Superior temporal gyrus (tissue), 1 donor: Measurements from ENCODE around the gene OXCT1.
"Not testable (repeated sequence)": the region's sequence is repeated elsewhere in the genome, so short reads cannot be mapped to it uniquely, and the experiment has no call there.

Source experiments
- DNase-seq: peaks from one replicate; pipeline ENCODE4 v3.0.0-alpha.2; 2016; ENCODE audit errors: extremely low spot score

Gene OXCT1

DNA sequence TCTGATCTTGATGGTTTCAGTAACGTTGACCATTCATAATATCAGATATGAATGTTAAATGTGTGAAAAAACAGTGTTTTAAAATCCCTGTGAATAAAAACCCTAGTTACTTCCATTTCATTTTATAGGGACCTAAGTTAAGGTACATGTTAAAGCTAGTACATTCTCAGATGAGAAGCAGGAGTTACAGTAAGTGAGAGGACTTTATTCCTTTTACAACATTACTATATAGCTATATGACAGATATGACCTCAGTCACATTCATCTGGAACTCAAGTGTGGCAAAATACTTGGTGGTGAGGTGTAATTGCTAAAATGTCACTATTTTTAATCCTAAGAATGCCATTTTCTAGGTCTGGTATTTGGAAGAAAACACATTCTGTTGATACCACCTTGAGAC lies 96.4 kb downstream of the OXCT1 start:
- DNase-seq = no peak

DNA sequence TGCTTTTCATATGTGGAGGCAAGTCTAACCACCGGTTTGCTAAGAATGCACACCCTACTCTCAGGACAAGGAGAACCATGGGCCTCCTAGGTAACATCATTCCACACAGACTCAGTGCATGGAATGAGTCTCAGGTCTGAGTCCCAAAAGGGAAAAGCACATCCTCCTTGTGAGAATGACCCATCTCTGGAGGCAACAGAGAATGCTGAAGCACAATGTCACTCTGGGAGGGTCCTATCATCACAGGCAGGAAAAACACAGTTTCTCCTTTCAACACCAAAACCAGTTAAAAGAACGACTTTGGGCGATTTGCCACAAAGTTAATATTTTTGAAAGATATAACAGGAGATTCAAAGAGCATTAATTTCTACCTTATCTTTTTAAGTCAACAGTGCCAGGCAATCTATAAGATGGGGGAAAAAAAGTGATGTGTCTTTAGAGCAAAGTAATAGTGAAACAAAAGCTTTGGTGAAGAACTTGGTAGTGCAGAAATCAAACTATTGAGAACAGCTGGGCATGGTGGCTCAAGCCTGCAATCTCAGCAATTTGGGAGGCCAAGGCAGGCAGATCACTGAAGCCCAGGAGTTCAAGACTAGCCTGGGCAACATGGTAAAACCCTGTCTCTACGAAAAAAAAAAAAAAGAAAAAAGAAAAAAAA lies 97.3 kb downstream of the OXCT1 start:
- no peak for DNase-seq

DNA sequence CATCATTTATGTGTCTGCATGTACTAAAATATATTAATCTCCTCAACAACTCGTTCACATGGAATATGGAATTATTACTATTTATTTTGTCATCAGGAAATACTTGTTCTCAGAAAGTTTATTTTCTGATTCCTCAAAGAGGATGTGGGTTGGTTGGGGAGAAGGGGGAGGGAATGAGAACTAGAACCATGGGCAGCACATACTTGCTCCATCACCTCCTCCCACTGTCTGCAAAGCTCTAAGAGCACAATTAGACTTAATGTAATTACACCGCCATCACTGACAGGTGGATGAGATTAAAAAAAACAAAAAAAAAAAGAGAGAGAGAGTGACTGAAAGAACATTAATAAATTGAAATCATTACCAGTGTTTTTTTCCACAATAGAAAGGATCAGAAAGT lies 98.2 kb downstream of the OXCT1 start:
- no peak for DNase-seq

DNA sequence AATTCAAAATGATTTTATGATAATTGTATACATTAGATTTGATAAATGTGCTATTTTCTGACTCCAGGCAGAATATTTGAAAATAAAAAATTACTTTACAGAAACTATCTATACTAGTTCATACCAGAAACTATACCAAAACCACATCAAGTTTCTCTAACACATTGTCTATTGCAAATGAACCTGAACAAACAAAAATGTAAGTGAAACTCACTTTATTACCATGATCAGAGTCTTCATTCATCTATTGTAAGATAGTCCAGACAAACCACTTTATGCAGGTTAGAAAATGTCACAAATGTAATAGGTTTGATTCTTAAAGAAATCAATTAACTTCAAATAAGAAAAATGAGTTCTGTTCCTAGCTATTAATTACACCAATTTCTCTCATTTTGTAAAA lies 99.4 kb downstream of the OXCT1 start:
- DNase-seq = no peak

DNA sequence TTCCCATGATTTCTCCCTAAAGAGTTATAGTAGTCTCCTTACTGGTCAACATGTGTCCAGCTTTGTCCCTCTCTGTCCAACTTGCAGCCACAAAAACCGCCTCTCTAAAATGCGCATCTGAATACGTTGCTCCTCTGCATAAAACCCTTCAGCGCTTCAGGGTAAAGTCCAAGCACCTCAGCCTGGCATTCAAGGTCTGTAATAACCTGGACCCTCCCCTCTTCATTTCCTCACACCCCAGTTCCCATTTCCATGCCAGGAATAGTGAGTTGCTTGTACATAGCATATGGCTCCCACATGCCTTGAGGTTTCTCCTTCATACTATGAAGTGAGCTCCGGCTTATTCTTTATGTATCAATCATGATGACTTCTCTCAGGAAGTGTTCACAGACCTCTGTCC lies 101.5 kb downstream of the OXCT1 start:
- DNase-seq = no peak

DNA sequence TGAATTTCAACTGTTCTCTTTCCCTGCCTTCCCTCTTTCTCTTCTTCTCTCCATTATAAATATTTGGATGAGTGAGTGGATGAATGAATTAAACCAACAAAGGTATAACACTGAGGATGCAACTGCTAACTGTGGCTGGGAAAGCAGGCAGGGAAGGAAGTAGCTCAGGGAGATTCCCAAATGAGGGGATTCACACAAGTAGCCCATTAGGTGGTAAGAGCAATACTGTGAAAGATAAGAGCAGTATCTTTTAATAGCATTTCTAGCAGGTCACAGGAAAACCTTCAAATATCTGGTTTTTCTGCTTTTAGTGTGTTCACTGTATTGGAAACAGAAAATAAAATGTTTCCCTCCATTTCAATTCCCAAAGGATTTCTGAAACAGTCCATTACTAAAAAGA lies 105.6 kb downstream of the OXCT1 start:
- no peak for DNase-seq

DNA sequence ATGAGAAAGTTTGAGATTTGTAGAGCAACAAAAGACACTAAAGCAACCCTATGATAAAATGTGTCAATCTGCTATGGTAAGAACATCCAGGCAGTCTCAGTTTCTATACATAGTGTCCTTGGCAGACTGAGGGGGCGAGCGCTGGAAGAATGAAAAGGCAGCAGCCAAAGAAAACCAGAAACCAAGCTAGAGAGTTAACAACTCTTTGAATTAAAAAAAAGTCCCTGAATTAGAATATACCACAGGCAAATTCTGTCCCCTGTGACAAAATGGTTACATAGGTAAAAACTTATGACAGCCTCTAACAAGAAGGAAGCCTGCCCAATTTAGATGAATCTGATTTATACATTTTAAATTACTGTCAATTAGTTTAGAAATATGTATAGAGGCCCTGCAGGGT lies 106.7 kb downstream of the OXCT1 start:
- peak; percentile 52 for DNase-seq

DNA sequence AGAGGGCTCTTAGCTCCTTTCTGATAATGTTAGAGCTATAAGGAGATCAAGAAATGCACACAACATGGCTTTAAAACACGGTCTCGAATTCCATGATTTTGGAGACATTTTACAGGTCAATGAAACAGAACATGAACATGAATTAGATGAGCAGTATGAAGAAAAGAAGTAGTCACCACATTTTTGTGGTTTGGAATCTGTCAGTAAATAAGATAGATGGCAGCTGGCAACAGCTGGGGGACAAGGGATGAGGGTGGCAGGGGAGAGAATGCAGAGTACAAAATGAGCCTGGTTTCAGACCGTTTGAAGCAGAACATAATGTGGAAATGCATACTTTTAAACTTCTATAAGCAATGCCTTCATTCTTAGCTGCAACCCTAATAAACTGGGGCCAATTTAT lies 107.1 kb downstream of the OXCT1 start:
- no peak for DNase-seq

DNA sequence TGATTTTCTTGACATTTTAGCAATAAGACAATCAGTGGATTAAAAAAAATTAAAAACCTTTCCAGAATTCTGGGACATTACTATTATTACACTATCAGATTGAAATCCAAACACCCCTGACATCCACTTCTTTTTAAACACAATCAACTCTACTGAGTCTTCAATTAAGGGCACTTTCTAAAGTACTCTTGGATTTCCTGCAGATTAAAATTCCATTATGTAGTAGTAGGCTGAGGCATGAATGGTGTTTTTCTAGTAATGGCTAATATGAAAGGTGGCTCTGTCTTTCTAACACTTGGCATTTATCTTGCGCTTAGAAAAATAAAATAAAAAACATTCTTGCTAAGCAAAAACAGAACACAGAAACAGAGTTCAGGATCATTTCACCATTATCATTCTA lies 107.8 kb downstream of the OXCT1 start:
- no peak for DNase-seq

DNA sequence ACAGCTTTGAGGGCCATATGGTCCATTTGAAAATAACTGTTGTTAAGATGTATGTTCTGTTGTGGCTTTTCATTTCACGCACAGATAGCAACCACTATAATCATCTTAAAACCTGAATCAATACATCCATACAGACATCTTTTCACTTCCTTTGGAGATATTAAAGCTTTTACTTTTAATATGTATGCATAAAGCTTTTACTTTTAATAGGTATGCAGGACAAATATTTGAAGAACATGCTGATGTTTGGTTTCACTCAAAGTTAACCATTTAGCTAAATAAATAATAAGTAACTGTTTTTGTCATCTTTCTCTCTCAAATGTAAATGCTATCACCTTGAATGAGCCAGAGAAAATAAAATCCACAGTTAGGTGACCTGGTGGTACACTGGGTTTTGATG lies 108.6 kb downstream of the OXCT1 start:
- no peak for DNase-seq

DNA sequence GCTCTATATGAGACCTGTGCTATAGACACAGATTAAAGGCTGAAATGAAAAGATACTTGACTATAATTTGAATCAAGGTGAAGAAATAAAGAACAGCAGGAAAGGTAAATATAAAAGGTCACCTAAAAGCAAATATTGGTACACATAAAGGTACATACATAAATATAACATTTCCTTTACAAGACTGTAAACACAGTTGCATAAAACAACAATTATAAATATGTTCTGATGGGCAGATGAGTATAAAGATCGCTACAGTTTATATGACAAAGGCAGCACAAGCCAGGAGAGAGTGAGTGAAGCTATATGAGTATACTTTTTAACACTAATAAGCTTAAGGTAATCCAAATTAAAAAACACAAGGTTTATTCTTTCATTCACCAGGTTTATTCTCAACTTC lies 114.5 kb downstream of the OXCT1 start:
- no peak for DNase-seq

DNA sequence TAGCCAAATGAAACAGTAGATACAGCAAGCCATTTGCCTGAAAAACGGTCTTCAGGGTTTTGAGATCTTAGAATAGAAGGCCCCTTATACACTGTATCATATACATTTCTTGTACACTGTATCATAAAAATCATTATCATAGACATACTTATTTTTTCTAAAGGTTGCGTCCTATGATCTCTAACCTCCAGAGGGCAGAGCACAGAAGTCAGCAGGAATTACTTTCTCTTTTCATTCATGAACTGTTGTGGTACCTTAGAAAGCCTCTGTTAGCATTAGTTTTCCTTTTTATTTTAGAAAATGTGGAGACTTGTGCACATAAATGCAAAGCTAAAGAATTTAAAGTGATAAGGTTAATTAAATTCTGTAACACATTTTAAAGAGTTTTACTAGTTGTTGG lies 115.4 kb downstream of the OXCT1 start:
- DNase-seq = no peak

DNA sequence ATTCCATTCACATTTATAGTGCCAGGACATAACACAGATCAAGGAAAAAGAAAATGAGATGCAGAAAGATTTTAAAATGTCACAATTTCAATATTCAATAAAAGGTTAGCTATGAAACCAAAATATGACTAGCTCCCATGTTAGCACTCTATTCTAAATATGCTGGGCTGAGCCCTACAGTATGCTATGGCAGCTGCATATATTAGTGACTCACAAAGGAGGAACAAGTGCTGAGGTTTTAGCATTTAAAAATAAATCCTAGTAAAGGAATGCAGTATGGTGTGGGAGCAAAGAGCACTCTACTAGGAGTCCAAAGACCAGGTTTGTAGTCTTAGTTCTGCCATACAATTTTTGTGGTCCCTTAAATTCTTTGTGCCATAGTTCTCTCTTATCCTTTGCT lies 118.4 kb downstream of the OXCT1 start:
- peak; percentile 26 for DNase-seq

DNA sequence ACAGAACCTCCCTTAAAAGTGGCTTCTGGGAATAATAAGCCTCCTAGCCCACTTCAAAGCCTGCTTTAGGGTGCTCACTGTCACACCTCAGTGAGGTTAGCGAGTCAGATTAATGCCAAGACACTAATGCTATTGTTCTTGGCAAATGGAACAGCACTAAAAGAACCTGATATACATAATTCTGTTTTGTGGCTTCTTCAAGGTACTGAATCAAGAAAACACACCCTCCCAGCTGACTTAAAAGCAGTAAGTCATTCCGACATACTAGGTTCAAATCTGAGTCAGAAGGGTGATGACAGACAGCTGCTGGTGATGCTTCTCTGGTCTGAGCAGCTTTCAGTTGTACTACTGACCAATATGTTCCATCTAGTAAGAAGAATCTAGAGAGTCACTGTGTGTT lies 121.6 kb downstream of the OXCT1 start:
- DNase-seq = no peak

DNA sequence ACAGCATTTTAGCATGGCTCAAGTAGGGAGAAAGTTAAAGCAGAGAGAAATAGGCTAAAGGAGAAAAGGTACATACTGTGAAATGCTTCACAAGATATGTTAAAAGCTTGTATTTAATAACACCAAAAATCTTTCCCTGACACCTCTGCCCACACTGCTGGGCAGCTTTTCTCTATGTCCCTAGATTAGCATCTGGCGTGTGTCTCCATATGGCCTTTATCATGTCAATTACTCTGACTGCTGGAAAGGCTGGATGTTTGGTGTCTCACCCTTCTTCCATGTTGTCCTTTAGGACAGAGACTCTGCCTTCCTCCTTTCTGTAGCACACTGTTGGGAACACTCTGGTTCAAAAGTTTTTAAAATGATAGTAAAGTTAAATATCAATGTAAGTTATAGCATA lies 122.5 kb downstream of the OXCT1 start:
- DNase-seq = peak; percentile 56

DNA sequence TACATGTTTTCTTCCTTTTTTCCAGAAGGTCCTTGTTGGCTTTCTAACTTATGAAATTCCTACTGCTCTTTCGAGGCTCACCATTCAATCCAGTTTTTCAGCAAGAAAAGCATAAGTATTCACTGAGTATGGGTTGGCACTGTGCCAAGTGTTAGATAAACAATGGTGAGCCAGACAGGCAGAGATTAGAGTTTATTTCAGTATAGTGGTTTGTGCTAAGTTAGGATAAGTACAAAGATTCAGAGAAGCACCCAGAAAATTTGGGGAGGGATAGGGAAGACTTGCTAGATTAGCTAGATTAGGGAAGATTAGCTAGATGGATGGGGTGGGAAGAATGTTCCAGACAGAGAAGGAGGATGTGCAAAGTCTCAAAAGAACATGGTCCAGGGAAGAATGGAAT lies 122.9 kb downstream of the OXCT1 start:
- peak; percentile 47 for DNase-seq

DNA sequence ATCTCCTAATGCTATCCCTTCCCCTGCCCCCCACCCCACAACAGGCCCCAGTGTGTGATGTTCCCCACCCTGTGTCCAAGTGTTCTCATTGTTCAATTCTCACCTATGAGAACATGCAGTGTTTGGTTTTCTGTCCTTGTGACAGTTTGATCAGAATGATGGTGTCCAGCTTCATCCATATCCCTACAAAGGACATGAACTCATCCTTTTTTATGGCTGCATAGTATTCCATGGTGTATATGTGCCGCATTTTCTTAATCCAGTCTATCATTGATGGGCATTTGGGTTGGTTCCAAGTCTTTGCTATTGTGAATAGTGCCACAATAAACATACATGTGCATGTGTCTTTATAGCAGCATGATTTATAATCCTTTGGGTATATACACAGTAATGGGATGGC lies 127.6 kb downstream of the OXCT1 start:
- DNase-seq = not testable (repeated sequence)

DNA sequence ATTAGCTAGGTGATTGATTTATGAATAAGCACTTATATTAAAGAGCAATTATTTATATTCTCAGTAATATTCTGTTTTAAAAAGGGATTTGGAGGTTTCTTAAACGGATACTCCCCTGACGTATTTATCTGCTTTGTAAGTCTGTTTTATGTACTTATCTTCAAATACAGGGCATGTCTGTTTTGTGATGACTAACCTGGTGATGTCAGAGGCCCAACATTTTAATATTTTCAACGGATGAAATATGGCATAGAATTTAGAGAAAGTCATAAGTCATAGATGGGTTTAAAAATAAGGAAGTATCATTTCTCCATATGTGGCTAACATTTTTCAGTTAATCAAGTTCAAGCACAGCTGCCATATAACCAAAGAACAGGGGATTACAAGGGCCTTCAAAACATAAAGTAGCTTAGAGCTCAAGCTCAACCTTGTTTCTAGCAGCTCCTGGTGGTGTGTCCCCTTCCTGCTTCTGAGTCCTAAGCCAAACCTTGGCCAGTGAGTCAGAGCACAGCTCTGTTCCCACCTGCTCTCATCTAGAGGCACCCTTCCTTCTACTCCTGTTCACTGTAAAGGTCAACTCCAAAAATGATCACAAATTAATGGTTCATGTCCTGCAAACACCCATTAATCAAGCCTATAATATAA lies 131.4 kb downstream of the OXCT1 start:
- no peak for DNase-seq

DNA sequence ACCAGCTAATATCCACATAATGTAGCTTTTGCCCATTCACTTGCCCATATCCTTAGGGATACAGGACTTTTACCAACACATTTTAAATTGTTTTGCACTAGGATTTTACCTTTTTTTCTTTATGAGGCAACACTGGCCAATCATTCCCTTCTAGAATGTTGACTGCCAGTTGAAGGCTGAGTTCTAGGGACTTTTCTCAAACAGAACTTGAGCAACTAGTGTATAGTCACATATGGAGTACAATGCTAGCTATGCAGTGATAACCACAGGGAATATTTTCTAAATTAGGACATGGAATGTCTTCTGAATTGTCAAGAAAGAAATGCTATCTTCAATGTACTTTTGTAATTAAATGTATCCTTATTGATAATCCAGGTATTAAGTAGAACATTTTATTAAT lies 133.6 kb downstream of the OXCT1 start:
- DNase-seq = no peak

DNA sequence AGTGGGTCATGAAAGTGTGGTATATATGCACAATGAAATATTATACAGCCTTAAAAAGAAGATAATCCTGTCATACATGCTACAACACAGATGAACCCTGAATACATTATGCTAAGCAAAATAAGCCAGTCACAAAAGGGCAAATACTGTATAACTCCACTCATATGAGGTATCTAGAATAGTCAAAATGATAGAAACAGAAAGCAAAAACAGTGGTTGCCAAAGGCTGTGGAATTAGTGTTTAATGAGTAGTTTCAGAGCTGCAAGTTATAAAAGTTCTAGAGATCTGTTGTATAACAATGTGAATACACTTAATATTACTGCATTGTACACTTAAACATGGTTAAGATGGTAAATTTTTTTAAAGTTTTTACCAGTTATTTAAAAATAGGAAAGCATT lies 135.0 kb downstream of the OXCT1 start:
- no peak for DNase-seq

DNA sequence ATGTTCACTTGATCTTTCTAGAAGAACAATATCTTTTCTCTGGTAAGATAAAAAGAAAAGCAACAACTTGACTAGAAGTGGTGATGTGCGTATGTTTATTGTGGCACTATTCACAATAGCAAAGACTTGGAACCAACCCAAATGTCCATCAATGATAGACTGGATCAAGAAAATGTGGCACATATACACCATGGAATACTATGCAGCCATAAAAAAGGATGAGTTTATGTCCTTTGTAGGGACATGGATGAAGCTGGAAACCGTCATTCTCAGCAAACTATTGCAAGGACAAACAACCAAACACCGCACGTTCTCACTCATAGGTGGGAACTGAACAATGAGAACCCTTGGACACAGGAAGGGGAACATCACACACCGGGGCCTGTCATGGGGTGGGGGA lies 140.8 kb downstream of the OXCT1 start:
- DNase-seq = not testable (repeated sequence)

DNA sequence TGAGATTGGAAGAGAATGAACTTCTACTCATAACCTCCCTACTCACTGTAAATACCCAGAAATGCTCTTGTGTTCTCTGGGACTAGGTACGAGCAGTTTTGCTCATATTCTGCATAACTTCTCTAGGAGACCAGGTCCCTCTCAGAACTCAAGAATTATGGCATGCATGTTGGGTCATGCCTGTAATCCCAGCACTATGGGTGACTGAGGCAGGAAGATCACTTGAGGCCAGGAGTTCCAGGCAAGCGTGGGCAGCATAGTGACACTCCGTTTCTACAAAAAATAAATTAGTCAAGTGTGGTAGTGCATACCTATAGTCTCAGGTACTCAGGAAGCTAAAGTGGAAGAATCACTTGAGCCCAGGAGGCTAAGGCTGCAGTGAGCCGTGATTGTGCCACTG lies 141.9 kb downstream of the OXCT1 start:
- DNase-seq = no peak

DNA sequence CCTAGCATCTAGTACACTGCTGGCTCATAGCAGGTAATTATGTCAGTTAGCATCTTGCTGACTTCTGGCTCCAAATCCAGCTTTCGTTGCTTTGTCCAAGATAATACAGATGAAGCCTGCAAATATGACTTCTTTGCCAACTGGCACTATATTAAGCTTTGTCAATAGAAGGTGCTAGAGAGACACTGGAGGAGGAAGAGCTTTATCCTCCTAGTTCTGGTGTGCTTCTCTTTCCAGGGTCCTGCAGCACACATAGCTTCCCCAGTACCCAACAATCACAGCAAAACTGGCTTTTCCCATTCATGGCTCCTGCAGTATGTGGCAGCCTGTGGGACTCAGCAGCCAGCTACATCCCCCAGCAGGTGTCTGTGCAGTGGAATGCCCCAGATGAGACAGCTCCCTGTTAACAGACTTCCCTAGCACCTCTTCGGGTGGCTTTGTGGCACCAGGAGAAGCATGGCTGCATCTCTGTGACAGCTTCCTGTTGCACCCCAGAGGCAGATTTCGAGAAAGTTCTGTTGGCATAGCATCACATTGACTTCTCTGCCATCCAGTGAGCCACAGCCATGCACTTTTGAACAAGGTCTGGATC lies 147.8 kb downstream of the OXCT1 start:
- DNase-seq = no peak

DNA sequence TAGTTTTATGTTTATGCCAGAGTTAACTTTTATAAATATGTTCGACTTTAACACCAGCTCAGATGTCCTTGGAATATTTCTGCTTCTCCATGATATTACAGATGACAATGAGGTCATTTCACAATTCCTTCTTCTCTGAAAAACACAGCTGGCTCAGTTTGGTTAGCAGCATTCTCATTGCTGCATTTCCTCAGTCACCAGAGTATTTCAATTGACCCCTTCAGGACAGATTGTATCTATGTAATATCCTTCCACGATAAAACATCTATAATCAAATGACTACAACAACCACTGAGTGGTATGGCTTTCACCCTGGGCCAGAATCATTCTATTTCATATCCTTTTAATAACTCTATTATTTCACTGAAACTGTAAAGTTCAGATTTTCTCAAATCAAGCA lies 148.7 kb downstream of the OXCT1 start:
- no peak for DNase-seq
